Measurements from ENCODE around the gene ZNF296. TPM values are rescaled to one million over a fixed set of nuclear protein-coding genes. Genes with fewer than 3 reads are reported as not detected.
A peak's percentile ranks its signal among the peaks of the same experiment; 100 is the strongest.
"Not testable (repeated sequence)": the region's sequence is repeated elsewhere in the genome, so short reads cannot be mapped to it uniquely, and the experiment has no call there.

ZNF296 gene
- total RNA-seq, 4 donors from 2014 or later: 2.1 to 4.2 (median 2.1) TPM; not detected in 1

DNA sequence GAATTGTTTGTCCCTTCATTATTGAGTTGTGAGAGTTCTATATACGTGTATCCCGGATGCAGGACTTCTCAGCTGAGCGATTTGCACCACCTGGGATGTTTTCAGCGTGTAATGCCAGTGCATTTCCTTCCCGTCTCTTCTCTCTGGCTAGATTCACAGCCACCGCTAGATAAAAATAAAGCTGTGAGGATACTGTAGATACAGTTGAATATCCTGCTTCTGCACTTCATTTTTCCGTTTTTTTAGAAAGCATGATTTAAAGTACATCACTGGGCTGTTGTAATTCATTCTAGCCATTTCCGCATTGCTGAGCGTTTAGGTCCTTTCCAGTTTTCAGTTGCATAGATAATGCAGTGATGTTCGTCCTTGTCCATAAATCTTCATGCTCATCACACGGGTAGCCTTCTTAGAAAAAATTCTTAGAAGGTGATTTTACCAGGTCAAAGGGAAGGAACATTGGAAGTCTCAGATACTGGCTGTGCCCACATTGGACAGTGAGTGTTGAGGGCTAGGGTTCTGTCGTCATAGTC lies 31.4 kb upstream of the ZNF296 start:
- H3K4me3 ChIP-seq: no peak overlapping the region
- peaks cover 0 to 37% (median 18%) of the 10 kb centered on the region in 4 donors for H3K4me1 ChIP-seq
- no peak for DNase-seq (ENCODE audit: low spot score in 2 of 2)
- no peaks in the 10 kb centered on the region for H3K27me3 ChIP-seq
- no peaks in the 10 kb centered on the region for H3K9me3 ChIP-seq
- WGBS, 2 donors: 82 to 83% methylated on average over 12 of the region's 12 CpGs
- TF ChIP-seq POLR2A (IDR thresholded peaks at IDR 0.05) (no peak), EP300 (IDR thresholded peaks at IDR 0.05) (no peak)
- TF ChIP-seq, protein P1, sequence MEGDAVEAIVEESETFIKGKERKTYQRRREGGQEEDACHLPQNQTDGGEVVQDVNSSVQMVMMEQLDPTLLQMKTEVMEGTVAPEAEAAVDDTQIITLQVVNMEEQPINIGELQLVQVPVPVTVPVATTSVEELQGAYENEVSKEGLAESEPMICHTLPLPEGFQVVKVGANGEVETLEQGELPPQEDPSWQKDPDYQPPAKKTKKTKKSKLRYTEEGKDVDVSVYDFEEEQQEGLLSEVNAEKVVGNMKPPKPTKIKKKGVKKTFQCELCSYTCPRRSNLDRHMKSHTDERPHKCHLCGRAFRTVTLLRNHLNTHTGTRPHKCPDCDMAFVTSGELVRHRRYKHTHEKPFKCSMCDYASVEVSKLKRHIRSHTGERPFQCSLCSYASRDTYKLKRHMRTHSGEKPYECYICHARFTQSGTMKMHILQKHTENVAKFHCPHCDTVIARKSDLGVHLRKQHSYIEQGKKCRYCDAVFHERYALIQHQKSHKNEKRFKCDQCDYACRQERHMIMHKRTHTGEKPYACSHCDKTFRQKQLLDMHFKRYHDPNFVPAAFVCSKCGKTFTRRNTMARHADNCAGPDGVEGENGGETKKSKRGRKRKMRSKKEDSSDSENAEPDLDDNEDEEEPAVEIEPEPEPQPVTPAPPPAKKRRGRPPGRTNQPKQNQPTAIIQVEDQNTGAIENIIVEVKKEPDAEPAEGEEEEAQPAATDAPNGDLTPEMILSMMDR (IDR thresholded peaks at IDR 0.05): no peak
- peaks cover 0 to 9% (median 0%) of the 10 kb centered on the region in 3 donors for H3K36me3 ChIP-seq
- no peak overlapping the region for H3K27ac ChIP-seq

DNA sequence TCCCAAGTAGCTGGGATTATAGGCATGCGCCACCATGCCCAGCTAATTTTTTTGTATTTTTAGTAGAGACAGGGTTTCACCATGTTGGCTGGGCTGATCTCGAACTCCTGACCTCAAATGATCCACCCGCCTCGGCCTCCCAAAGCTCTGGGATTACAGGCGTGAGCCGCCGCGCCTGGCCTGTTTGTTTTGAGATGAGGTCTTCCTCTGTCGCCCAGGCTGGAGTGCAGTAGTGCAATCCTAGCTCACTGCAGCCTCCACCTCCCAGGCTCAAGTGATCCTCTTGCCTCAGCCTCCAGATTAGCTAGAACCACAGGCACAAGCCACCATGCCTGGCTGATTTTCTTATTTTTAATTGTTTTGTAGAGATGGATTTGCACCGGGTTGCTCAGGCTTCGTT lies 30.1 kb upstream of the ZNF296 start:
- H3K27me3 ChIP-seq; DNase-seq (ENCODE audit: low spot score in 2 of 2); H3K36me3 ChIP-seq; H3K9me3 ChIP-seq; H3K27ac ChIP-seq; H3K4me3 ChIP-seq: not testable (repeated sequence)
- WGBS, 2 donors: 86 to 92% methylated on average over 11 of the region's 11 CpGs
- H3K4me1 ChIP-seq: peaks cover 0 to 43% (median 19%) of the 10 kb centered on the region in 4 donors

DNA sequence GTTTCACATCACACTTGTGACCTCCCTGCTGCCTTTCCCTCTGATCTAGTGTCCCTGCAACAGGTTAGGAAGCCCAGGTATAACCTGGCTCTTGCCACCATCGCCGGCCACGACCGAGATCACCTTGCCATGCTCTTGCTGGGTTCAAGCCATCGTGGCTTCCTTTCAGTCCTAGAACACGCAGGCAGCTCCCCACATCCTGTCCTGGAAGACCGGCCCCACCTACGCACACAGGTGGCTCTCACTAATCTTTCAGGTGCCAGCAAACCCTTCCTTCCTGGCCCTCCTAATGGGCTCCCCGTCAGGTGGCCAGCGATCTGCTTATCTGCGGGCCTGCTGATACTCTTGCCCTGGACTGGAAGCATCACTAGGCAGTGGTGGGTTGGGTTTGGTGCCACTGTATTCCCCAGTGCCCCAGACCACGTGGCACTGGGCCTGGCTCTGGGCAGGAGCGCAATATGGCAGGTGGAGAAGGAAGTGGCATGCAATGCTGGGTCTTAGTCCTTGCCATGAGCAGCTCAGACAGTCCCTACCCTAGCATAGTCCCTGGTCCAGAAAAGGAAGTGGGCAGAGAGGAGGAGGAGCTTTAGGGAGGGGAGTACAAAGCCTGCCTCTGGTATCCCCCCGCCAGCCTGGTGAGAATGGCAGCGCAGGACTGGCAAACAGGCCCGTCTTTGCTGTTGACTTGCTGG lies 28.5 kb upstream of the ZNF296 start:
- Histone ChIP-seq H3K27ac (no peak overlapping the region), H3K9me3 (no peaks in the 10 kb centered on the region), H3K4me3 (no peak overlapping the region), H3K36me3 (peaks cover 0 to 17% (median 0%) of the 10 kb centered on the region in 3 donors), H3K4me1 (peaks cover 0 to 52% (median 19%) of the 10 kb centered on the region in 4 donors), H3K27me3 (no peaks in the 10 kb centered on the region)
- 74 to 83% methylated on average over 14 to 16 of the region's 16 CpGs for WGBS, 2 donors
- TF ChIP-seq POLR2A (IDR thresholded peaks at IDR 0.05): no peak
- TF ChIP-seq, protein P1 (IDR thresholded peaks at IDR 0.05): no peak
- no peak for TF ChIP-seq EP300 (IDR thresholded peaks at IDR 0.05)
- DNase-seq (ENCODE audit: low spot score in 2 of 2): no peak

DNA sequence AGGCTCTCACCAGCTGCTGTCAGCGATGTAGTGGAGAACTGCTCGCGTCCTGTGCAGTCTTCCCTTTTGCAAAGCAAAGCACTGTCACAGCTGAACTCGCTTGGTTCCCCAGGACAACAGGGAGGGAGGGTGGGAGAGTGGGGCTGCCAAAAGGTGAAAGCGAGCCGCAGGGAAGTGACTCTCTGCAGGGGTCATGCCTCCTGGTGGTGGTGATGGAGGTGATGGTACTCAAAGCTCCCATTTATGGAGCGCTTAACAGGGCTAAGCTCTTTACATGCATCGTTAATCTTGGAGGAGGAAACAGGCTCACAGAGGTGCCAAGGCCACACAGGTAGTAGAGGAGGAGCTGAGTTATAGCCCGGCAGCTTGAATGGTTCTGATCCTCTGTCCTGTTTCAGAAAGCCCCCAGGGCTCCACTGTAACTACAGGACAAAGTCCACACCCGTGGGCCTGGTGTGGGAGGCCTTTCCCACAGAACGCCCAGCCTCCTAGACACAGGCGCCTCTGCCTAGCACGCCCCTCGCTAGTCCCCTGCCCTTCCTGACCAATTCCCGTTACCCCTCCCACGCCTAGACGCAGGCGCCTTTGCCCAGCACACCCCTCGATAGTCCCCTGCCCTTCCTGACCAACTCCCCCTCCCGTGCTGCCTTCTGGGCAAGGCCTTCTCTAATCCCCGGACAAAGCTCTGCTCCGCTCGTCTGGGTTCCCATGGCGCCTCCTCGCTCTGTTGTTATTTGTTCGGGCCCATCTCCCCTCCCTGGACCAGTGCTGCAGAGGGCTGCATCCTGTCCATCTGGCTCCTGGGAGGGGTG lies 27.4 kb upstream of the ZNF296 start:
- peaks cover 0 to 63% (median 20%) of the 10 kb centered on the region in 4 donors for H3K4me1 ChIP-seq
- H3K9me3 ChIP-seq: no peaks in the 10 kb centered on the region
- H3K4me3 ChIP-seq: peak overlapping the region in 1 of 4 donors; percentile 15
- TF ChIP-seq EP300 (IDR thresholded peaks at IDR 0.05): no peak
- no peak for TF ChIP-seq POLR2A (IDR thresholded peaks at IDR 0.05)
- TF ChIP-seq, protein P1 (IDR thresholded peaks at IDR 0.05): no peak
- H3K27me3 ChIP-seq: no peaks in the 10 kb centered on the region
- no peak overlapping the region for H3K27ac ChIP-seq
- 30% methylated on average over 24 to 26 of the region's 26 CpGs for WGBS, 2 donors
- peaks cover 0 to 10% (median 0%) of the 10 kb centered on the region in 3 donors for H3K36me3 ChIP-seq
- DNase-seq (ENCODE audit: low spot score in 2 of 2): no peak

DNA sequence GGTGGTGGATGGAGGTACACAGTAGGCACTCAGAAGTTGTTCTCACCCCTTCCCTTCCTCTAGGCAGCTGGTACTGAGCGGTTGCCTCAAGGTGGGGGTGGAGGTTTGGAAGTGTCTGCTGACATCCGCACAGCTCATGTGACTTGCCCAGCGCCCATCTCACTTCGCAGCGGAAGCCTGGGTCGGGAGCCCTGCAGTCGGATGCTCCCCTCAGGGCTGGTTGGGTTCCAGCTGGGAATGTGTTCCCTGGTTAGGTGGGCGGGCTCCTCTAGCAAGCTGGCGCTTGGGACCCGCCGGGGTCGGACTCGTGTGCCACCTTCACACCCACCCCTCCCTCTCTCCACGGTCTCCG lies 26.9 kb upstream of the ZNF296 start:
- Histone ChIP-seq H3K27me3 (no peaks in the 10 kb centered on the region), H3K4me1 (peaks cover 0 to 68% (median 23%) of the 10 kb centered on the region in 4 donors), H3K27ac (no peak overlapping the region), H3K9me3 (no peaks in the 10 kb centered on the region), H3K36me3 (peaks cover 0 to 10% (median 0%) of the 10 kb centered on the region in 3 donors), H3K4me3 (peak overlapping the region in 1 of 4 donors; percentile 15)
- 34 to 52% methylated on average over 13 to 15 of the region's 15 CpGs for WGBS, 2 donors
- TF ChIP-seq POLR2A (IDR thresholded peaks at IDR 0.05) (no peak), EP300 (IDR thresholded peaks at IDR 0.05) (no peak)
- TF ChIP-seq, protein P1 (IDR thresholded peaks at IDR 0.05): no peak
- DNase-seq (ENCODE audit: low spot score in 2 of 2): no peak
